DMS153 (cell line): ENCODE measurements around the gene MXD3.
A peak's percentile ranks its signal among the peaks of the same experiment; 100 is the strongest.
"Not testable (repeated sequence)": the region's sequence is repeated elsewhere in the genome, so short reads cannot be mapped to it uniquely, and the experiment has no call there.

Source experiments
- DNase-seq: peaks from one replicate; lab custom pipeline; 2025; lab: John Stamatoyannopoulos, UW

Gene MXD3, protein sequence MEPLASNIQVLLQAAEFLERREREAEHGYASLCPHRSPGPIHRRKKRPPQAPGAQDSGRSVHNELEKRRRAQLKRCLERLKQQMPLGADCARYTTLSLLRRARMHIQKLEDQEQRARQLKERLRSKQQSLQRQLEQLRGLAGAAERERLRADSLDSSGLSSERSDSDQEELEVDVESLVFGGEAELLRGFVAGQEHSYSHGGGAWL

DNA sequence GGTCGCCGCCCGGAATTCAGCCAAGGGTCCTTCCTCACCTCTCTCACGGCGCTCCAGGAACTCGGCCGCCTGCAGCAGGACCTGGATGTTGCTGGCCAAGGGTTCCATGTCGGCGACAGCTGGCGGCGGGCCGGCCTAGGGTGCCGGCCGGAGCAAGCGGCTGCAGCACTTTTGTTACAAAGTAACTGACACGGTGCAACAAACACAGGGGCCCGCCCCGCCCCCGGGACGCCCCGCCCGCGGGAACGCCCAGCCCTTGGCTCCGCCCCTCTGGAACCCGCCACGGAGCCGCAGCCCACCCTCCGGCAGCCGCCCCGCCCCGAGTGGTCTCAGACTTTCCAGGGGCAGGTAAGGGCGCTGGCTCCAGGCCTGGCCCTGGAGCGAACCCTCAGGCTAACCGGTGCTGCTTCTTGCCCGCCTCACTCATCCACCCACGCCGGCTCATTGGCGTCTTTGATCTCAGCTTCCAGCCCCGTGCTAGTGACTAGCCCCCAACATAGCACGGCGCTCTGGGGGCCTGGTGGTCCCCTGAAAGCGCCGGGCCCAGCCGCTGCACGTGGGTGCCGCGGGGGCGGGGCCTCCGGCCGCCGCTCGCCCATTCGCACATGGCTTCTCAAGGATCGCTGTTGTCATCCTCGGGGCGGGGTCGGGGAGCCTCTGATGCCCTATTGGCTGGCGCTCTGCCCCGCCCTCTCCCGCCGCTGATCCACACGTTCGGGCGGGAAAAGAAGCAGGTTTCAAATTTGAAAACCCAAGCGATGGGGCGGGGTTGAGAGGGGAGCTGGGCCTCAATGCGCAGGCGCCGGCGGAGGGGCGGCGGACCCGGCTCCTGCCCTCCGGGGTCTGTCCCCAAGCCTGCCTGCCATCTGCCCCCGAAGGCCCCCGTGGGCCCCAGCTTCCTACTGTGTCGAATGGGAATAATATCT lies at the start of gene MXD3:
Gene MXD3, minus strand, starts transcription at position 176 of the 926 bp plus-strand sequence. Its CDS starts 68 bp downstream, at position 108.
- DNase-seq = peak; percentile 82

DNA sequence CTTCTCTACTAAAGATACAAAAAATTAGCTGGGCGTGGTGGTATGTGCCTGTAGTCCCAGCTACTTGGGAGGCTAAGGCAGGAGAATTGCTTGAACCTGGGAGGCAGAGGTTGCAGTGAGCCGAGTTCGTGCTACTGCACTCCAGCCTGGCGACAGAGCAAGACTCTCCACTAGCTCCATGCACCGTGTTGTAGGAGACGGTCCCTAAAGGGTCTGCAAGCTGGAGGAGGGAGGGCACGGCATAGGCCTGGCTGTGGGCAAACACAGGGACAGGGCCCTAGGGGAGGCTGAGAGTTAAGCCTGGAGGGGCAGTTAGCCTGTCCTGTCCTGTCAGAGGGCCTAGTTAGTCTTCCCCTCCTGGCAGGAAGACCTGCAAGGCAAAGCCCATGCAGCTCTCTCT lies 49.0 kb upstream of the MXD3 start:
- not testable (repeated sequence) for DNase-seq

DNA sequence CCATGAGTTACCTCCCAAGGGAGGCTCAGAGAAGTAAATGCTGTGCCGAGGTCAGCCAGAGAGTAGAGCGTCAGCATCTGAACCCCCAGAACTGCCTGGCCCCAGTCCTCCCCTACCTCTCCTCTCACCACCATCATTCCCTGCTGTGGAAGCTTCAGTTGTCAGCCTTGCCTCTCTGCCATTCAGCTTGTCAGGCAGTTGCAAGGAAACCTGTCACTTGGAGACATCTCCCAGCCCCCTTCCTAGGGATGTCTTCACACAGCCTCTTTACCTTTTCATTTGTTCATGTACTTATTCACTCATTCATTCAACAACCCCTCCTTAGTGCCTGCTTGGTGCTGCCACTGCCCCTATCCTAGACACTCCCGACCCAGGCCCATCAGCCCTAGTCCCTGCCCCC lies 48.2 kb upstream of the MXD3 start:
- no peak for DNase-seq

DNA sequence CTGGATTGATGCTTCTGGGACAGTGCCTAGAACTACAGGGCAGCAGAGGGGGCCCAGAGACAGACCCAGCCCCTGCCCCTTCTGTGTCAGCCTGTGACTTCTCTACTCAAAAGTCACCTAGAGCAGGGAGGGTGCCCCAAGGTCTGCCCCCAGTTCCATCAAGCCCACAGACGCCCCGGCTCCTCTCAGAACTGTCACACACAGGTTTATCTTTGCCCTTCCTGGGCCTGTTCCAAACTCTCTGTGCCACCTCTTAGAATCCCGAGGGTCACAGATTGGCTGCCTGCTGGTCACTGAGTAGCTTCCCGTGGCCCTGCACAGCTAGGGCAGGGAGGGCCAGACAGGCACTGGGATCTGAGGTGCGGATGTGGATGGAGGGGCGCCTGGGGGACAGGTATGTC lies 47.8 kb upstream of the MXD3 start:
- no peak for DNase-seq

DNA sequence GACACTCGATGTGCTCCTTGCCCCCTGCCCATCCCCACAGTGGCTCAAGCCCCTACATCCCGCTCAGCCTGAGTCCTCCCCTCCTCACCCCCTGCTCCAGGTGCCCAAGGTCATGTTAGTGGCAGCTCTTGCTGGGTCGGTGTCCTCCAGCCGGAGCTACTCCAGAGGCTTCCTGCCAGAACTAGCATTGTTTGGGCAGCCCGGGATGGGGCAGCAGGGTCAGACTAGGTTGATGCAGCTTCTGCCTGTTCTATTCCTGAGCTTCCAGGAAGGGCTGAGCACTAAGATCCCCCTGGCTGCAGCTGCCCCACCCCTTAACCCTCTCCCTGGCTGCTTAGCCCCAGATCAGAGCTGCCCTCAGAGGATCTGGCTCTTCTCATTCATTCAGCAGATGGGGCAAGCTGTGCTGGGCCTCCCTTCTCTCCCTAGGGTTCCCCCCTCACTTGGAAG lies 46.7 kb upstream of the MXD3 start:
- DNase-seq = no peak

DNA sequence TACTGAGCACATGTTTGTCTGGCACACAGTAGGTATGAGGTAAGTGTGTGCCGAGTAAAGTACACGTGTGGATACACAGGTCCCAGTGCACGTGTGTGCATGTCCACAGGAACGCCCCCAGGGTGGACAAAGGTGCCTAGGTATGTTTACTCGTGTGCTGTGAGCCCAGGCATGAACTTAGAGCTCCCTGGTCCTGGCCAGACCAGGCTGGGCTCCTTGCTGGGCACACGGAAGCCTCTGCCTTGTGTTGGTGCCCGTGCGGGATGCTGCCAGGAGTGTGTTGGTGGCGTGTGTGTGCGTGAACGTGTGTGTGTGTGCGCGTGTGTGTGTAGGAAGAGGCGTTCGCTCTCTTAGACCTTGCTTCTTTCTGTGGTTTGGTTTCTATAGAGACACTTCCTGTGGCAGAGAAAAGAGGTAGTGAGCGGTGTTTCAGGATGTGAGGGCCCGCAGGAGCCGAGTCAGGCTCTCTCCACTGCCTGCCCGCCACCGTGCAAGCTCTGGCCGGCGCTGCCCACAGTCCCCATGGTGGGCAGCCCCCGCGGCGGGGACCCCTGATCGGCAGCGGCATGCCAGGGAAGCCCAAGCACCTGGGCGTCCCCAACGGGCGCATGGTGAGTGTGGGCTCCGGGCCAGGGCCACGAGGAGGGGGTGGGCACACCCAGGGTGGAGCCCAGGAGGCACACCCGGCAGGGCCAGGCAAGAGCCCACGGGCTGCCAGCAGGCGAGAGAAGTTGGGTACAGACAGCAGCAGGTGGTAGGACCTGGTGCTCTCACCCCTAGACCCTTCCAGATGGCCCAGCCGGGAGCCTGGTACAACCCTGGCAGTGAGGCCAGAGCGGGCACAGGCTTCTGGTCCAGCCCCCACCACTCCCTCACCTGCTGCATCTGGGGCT lies 46.0 kb upstream of the MXD3 start, which contains the start of gene RGS14:
Gene RGS14, plus strand, starts transcription at position 466 of the 893 bp plus-strand sequence. Its CDS starts 101 bp downstream, at position 567.
- peak; percentile 51 for DNase-seq

DNA sequence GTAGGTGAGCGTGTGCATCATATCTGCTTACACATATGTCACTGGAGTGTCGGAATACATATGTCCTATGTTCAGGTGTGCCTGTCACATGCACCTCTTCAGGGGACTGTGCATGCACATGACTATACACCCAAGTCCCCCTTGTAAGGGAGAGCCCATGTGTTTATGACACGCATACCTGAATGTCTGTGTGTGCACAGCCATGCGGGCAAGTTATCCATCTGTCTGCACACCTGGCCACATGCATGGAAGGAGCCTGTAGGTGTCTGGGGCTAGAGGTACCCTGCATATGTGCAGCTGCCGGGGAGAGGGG lies 45.4 kb upstream of the MXD3 start:
- no peak for DNase-seq

DNA sequence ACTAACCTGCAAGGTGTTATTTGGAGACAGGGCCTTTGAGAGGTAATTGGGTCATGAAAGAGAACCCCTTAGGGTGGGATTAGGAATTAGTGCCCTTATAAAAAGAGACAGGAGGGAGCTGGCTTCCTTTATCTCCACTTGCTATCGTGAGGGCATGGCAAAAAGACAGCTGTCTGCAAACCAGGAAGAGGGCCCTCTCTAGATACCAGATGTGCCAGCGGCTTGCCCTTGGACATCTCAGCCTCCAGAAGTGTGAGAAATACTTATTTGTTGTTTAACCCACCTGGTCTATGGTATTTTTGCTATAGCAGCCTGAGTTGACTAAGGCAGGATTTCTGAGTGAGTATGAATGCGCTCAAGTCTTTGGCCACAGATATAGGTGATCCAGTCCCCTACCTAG lies 45.0 kb upstream of the MXD3 start:
- DNase-seq = no peak

DNA sequence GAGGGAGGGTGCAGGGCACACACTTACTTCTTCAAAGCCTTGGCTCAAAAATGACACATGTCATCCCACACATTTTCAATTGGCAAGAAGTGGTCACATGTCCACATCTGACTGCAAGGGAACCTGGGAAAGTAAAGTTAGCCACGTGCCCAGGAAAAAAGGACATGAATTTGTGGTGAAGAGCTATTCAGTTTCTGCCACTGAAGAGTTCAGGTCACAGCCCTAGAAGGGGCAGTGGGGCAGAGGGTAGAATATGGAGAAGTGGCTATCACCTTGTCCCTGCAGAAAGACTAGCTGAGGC lies 44.1 kb upstream of the MXD3 start:
- DNase-seq = no peak

DNA sequence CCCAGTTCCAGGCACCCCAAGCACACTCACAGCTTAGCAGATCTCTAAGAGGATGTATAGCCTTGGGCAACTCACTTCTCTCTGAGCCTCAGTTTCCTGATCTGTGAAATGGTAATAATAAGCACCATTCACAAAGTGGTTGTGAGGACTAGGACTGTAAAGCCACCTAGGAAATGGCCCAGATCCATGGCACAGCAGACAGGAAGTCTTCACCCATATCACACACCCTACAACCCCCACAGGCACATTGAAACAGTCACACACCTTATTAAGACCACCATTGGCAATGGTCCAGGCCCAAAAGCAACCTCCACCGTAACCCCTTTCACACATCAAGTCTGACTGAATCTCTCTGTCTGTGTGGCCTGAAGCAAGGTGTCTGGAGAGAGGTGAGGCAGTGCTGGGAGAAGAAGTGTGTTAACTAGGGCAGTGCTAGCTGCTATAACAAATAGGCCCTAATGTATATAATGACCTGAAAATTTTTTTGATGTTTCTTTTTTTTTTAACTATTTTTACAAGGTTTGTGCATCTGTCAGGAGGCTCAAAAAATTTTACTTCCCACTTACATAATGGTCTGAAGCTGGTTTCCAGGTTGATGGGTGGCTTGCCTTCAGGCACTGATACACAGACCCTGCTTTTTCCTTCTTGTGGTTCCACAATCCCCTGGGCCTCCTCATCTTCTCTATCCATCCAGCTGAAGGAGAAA lies 43.6 kb upstream of the MXD3 start:
- DNase-seq = no peak

DNA sequence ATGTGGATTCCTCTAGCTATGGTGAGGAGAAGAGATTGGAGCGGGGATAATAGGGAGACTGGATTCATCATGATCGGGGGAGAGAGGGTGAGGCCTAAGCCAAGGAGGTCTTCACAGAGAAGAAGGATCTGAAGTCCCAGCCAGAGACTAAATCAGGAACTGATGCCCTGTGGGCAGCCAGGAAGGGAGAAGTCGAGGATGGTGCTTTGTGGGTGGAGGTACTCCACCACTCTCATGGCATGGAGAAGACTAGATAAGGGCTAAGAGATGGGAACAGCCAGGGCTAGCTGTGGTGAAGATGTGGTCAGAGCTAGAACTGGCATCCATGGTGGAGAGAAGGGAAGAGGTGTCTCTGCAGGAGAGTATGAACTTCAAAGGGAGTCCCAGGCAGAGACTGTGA lies 43.0 kb upstream of the MXD3 start:
- no peak for DNase-seq

DNA sequence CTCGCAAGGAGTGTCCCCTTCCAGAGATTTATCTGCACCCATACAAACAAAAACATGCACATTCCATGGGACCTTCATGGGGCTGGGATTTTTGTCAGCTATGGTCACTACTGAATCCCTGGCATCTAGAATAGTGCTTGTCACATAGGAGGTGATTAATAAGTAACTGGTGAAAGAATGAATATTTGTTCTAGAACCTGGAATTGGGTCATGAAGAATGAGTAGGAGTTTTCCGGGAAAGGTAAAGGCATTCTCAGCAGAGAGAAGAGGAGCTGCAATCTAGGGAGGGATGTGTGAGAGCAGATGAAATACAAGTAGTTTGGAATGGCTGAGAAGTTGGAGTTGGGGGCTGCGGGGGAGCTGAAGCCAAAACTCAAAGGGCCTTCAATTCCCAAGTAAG lies 42.6 kb upstream of the MXD3 start:
- DNase-seq = no peak

DNA sequence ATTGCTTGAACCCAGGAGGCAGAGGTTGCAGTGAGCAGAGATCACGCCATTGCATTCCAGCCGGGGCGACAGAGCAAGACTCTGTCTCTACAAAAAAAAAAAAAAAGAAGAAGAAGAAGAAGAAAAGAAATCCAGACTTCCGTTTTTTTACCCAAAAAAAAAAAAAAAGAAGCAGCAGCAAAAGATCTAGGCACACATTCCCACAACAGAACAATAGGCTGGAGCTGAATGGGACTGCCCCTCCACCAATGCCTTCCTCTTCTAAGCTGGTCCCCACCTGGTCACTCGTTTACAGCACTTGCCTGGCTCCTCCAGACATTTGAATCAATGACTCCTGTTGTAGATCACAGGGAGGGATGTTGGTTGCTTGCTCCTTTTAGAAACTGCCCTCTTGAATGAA lies 41.4 kb upstream of the MXD3 start:
- no peak for DNase-seq

DNA sequence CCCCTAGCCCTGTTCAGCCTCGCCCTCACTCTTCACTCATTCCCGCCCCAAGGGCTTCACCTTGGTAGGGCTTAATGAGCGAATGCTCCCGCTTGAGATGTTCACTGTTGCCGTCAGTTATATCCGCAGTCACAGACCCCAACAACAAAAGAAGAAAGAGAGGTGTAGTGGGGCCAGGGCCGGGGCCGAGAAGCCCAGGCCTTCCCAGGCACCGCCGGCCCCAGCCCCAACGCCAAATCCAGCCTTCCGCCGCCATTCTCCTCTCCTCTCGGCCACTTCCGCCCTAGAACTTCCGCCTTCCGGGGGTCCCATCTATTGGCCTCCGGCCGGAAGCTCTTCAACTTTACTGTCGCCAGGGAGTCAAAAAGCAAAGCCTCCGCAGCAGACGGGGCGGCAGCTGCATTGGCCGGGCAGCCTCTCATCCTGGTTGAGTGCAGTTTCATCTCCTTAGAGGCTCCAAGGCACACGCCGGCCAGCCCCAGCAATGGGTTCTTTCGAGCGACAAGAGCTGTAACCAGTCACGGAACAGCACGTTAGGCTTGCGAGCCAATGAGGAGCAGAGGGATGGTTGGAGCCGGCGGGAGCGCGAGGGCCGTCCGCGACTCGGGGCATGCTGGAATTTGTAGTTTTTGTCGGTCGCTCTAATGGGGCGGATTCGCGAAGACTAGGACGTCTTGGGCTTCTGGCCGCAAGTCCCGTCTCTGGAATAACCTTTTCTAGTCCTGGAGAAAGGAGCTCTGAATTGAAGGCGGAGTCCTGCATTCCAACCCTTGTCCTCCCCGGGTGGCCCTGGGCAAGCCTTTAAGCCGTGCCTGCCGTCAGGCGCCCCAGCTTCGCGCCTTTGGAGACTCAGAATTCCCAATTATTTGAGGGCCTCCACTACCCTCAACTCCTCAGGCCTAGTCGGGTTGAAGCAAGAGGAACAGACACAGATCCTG lies 40.0 kb upstream of the MXD3 start, which contains the start of gene LMAN2:
Gene LMAN2, minus strand, starts transcription at position 277 of the 938 bp plus-strand sequence. Its CDS starts 21 bp downstream, at position 256.
- DNase-seq = peak; percentile 76

DNA sequence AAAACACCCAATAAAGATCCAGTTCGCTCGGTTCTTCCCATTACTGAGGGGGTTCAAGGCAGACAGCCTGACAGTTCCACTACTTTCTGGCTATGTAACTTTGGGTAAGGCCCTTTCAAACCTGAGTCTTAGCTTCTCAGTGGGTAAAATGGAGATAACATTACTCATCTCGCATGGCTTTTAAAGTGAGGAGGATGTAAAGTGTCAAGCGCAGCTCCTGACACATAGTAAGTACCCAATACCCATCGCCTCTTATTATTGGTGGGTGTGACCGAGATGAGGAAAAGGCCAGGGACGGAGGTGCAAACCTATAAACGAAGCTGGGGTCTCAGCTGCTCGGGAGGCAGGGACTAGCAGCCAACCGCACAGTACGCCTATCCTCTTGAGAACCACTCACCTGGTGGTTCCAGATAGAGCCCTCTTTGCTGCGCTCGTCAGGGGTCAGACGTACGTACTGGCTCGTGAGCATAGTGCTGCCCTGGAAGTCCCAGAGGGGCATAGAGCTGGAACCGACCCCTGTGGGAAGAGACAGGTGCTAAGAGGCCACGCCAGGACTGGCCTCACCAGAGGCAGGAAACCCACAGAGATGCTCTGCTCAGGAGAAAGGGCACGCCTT lies 39.2 kb upstream of the MXD3 start:
- no peak for DNase-seq

DNA sequence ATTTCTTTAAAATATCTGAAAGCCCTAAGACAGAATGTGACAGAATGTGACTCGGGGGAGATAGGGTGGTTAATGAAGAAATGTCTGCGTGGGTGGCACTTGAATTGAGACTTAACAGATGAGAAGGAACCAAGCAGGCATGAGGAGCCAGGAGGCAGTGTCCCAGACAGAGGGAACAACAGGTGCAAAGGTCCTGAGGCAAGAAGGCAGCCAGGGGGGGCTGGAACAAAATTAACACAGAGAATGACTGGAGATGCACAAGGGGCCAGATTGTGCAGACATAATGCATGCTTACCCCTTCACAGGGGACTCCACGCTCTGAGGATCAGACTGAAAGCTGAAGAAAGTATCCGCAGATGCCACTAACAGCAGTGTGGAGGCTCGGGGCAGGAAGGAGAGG lies 38.1 kb upstream of the MXD3 start:
- no peak for DNase-seq

DNA sequence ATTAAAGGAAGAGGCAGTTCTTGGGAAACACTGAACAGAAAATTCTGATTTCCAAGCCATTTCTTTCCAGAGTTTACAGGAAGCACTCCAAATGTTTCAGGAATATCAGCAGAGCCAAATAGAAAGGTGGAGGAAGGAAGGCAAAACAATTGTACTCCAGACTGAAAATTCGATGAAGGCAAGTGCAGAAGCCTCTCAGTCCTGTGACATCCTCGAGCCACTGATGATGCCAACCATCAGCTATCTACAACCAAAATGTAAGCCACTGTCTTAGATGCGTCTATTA lies 37.6 kb upstream of the MXD3 start:
- DNase-seq = no peak

DNA sequence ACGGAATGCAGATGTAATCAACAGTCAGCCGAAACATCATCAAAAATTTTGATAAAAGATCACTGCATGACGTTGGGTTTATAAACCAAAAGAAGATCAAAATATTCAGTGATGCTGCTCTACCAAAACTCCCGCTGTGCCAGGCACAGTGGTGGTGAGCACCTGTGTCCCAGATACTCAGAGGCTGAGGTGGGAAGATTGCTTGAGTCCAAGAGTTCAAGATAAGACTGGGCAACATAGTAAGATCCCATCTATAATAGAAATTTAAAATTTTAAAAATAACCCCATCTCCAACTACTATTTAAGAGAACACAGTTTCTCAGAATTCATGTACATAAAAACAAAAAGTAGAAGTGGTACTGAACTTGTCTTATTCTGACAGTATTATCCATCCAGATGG lies 36.0 kb upstream of the MXD3 start:
- no peak for DNase-seq

DNA sequence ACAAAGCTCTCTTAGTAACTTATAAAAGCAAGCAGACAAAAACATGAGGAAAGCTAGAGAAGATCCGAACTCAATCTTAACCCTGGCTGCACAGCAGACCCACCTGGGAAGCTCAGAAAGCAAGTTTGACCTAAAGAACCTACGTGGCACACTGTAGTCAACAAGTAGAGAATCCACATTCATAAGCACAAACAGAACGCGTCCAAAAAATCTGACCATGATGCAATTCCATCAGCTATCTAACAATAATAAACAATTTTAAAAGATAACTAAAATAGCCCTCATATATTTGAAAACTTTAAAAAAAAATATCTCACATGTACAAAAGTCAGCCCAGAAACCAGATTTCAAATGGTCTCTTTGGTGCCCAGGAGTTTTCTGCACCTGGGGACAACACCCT lies 35.1 kb upstream of the MXD3 start:
- no peak for DNase-seq

DNA sequence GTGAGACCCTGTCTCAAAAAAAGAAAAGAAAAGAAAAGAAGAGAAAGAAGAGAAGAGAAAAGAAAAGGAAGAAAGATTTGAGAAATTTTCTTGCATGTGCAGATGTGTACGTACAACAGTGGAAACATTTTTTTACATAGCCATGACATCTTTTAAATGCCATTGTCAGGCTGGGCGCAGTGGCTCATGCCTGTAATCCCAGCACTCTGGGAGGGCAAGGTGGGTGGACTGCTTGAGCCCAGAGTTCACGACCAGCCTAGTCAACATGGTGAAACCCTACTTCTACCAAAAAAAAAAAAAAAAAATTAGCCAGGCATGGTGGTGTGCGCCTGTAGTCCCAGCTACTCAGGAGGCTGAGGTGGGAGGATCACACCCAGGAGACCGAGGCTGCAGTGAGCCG lies 33.2 kb upstream of the MXD3 start:
- DNase-seq = no peak

DNA sequence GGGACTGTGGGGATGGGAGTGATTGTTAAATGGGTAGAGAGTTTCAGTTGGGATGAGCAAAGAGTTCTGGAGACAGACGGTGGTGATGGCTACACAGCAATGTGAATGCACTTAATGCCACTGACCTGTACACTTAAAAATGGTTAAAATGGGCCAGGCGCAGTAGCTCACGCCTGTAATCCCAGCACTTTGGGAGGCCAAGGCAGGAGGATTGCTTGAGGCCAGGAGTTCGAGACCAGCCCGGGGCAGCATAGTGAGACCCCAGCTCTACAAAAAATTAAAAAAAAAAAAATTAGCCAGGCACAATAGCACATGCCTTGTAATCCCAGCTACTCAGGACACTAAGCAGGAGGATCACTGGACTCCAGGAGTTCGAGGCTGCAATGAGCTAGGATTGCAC lies 32.1 kb upstream of the MXD3 start:
- no peak for DNase-seq
